ENCODE data around the gene BTBD17. TPM values are rescaled to one million over a fixed set of nuclear protein-coding genes. Genes with fewer than 3 reads are reported as not detected.

The BTBD17 gene
- total RNA-seq, 3 donors from 2014 or later (not counting 1 experiment from before 2014, with no cell fraction given), result 0.48 TPM; not detected in 2

- H3K36me3 Mint-ChIP-seq, result no peaks in the 10 kb centered on the region
- Histone ChIP-seq H3K4me3 (ENCODE audit: low read length) (no peak overlapping the region), H3K4me1 (ENCODE audit: control insufficient read depth, insufficient read depth, low read length) (no peaks in the 10 kb centered on the region), H3K27ac (ENCODE audit: low read length) (no peak overlapping the region), H3K27me3 (ENCODE audit: control insufficient read depth, insufficient read depth, low read length) (no peaks in the 10 kb centered on the region), H3K9me3 (ENCODE audit: control insufficient read depth, insufficient read depth, low read length) (no peaks in the 10 kb centered on the region), H3K36me3 (ENCODE audit: control insufficient read depth, insufficient read depth, low read length) (no peaks in the 10 kb centered on the region)
- H3K9me3 Mint-ChIP-seq, result no peaks in the 10 kb centered on the region
- DNase-seq (no peak), ATAC-seq (no peak)
- intact Hi-C loops (cut with micrococcal nuclease), result no loop called here
- no peaks in the 10 kb centered on the region for H3K4me1 Mint-ChIP-seq
- WGBS (ENCODE audit: insufficient coverage), result 76% methylated on average over 16 of the region's 16 CpGs
- no peak overlapping the region for H3K27ac Mint-ChIP-seq
- no peak overlapping the region for H3K4me3 Mint-ChIP-seq
- peaks cover 0 to 5% of the 10 kb centered on the region in 2 donors for H3K27me3 Mint-ChIP-seq (ENCODE audit: low read depth in 2 of 2)
- TF ChIP-seq, protein P1, sequence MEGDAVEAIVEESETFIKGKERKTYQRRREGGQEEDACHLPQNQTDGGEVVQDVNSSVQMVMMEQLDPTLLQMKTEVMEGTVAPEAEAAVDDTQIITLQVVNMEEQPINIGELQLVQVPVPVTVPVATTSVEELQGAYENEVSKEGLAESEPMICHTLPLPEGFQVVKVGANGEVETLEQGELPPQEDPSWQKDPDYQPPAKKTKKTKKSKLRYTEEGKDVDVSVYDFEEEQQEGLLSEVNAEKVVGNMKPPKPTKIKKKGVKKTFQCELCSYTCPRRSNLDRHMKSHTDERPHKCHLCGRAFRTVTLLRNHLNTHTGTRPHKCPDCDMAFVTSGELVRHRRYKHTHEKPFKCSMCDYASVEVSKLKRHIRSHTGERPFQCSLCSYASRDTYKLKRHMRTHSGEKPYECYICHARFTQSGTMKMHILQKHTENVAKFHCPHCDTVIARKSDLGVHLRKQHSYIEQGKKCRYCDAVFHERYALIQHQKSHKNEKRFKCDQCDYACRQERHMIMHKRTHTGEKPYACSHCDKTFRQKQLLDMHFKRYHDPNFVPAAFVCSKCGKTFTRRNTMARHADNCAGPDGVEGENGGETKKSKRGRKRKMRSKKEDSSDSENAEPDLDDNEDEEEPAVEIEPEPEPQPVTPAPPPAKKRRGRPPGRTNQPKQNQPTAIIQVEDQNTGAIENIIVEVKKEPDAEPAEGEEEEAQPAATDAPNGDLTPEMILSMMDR (IDR thresholded peaks at IDR 0.05), result no peak
Measured at GRCh38 chr17:74317071-74317470, 44.6 kb downstream of the BTBD17 start.

GRCh38 chr17:74316220-74316619 lies 45.4 kb downstream of the BTBD17 start:
- Mint-ChIP-seq H3K27ac (no peak overlapping the region), H3K36me3 (no peaks in the 10 kb centered on the region), H3K4me3 (no peak overlapping the region), H3K27me3 (ENCODE audit: low read depth in 2 of 2) (no peaks in the 10 kb centered on the region), H3K4me1 (no peaks in the 10 kb centered on the region), H3K9me3 (no peaks in the 10 kb centered on the region)
- Histone ChIP-seq H3K4me1 (ENCODE audit: control insufficient read depth, insufficient read depth, low read length) (no peaks in the 10 kb centered on the region), H3K36me3 (ENCODE audit: control insufficient read depth, insufficient read depth, low read length) (no peaks in the 10 kb centered on the region), H3K4me3 (ENCODE audit: low read length) (no peak overlapping the region), H3K9me3 (ENCODE audit: control insufficient read depth, insufficient read depth, low read length) (no peaks in the 10 kb centered on the region), H3K27me3 (ENCODE audit: control insufficient read depth, insufficient read depth, low read length) (no peaks in the 10 kb centered on the region), H3K27ac (ENCODE audit: low read length) (no peak overlapping the region)
- intact Hi-C loops (cut with micrococcal nuclease), result no loop called here
- TF ChIP-seq, protein P1 (IDR thresholded peaks at IDR 0.05), result no peak
- no peak for ATAC-seq
- no peak for DNase-seq
- 77% methylated on average over 10 of the region's 10 CpGs for WGBS (ENCODE audit: insufficient coverage)

DNA sequence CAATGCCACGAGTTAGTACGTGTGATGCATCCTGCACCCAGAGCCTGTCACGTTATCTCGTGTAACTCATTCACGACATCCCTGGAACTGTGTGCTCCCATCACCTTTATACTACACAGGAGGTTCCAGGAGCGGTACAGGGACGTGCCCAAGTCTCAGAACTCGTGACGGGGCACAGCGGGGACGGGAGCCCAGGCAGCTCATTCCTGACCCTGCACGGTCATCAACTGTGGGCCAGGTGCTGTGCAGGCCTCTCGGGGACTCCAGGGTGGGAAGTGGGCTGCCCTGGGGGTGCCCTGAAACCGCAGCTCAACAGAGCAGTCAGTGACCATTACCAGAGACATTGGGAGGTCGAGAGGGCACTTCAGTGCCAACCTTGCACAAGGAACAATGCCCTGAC lies 46.8 kb downstream of the BTBD17 start:
- H3K27me3 ChIP-seq (ENCODE audit: control insufficient read depth, insufficient read depth, low read length), result no peaks in the 10 kb centered on the region
- Mint-ChIP-seq H3K9me3 (no peaks in the 10 kb centered on the region), H3K27me3 (ENCODE audit: low read depth in 2 of 2) (no peaks in the 10 kb centered on the region), H3K4me3 (no peak overlapping the region), H3K27ac (no peak overlapping the region), H3K36me3 (no peaks in the 10 kb centered on the region), H3K4me1 (no peaks in the 10 kb centered on the region)
- 89% methylated on average over 15 of the region's 15 CpGs for WGBS (ENCODE audit: insufficient coverage)
- ATAC-seq (no peak), DNase-seq (no peak)
- no peaks in the 10 kb centered on the region for H3K36me3 ChIP-seq (ENCODE audit: control insufficient read depth, insufficient read depth, low read length)
- no peak overlapping the region for H3K27ac ChIP-seq (ENCODE audit: low read length)
- H3K4me1 ChIP-seq (ENCODE audit: control insufficient read depth, insufficient read depth, low read length), result no peaks in the 10 kb centered on the region
- intact Hi-C loops (cut with micrococcal nuclease), result no loop called here
- H3K4me3 ChIP-seq (ENCODE audit: low read length), result no peak overlapping the region
- TF ChIP-seq, protein P1 (IDR thresholded peaks at IDR 0.05), result no peak
- H3K9me3 ChIP-seq (ENCODE audit: control insufficient read depth, insufficient read depth, low read length), result no peaks in the 10 kb centered on the region

DNA sequence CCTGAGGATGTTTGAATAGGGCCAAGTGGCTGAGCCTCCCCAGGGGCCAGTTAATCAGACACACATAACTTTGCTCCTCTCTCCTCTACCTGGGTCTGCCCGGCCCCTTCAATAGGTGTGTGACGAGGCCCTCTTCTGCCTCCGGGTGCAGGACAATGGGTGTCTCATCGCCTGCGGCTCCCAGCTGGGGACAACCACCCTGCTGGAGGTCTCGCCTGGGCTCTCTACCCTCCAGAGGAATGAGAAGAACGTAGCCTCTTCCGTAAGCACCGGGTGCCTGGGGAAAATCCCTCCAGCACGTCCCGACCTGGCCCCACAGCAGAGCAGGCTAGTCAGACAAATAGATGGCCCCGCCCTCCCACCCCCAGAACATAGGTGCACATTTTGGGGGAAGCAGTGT lies 51.8 kb downstream of the BTBD17 start:
- intact Hi-C loops (cut with micrococcal nuclease), result loop anchor here (10.0 kb wide), 2 partner anchors 45 to 185 kb away; no protein-coding TSS in a partner anchor

More for the DNA sequence above, 51.8 kb downstream of the BTBD17 start:
- H3K27ac Mint-ChIP-seq, result no peak overlapping the region
- no peaks in the 10 kb centered on the region for H3K9me3 Mint-ChIP-seq
- H3K36me3 ChIP-seq (ENCODE audit: control insufficient read depth, insufficient read depth, low read length), result no peaks in the 10 kb centered on the region
- no peaks in the 10 kb centered on the region for H3K36me3 Mint-ChIP-seq
- no peaks in the 10 kb centered on the region for H3K27me3 ChIP-seq (ENCODE audit: control insufficient read depth, insufficient read depth, low read length)
- 95% methylated on average over 12 of the region's 12 CpGs for WGBS (ENCODE audit: insufficient coverage)
- H3K9me3 ChIP-seq (ENCODE audit: control insufficient read depth, insufficient read depth, low read length), result no peaks in the 10 kb centered on the region
- peaks cover 6% of the 10 kb centered on the region in 2 donors for H3K4me1 Mint-ChIP-seq
- H3K27ac ChIP-seq (ENCODE audit: low read length), result no peak overlapping the region
- no peak overlapping the region for H3K4me3 Mint-ChIP-seq
- ATAC-seq (no peak), DNase-seq (no peak)
- H3K4me3 ChIP-seq (ENCODE audit: low read length), result no peak overlapping the region
- no peaks in the 10 kb centered on the region for H3K27me3 Mint-ChIP-seq (ENCODE audit: low read depth in 2 of 2)
- peaks cover 4% of the 10 kb centered on the region for H3K4me1 ChIP-seq (ENCODE audit: control insufficient read depth, insufficient read depth, low read length)
- TF ChIP-seq, protein P1 (IDR thresholded peaks at IDR 0.05), result no peak
